PC-3 (cell line): ENCODE data around the gene STRIP1. TPM values are rescaled to one million over a fixed set of nuclear protein-coding genes. Genes with fewer than 3 reads are reported as not detected.
"Not testable (repeated sequence)": the region's sequence is repeated elsewhere in the genome, so short reads cannot be mapped to it uniquely, and the experiment has no call there.

Experiments used
- ATAC-seq: fragments of 200-7000 bp; cut with Tn5 transposase; 2 replicates; pipeline ENCODE4 v1.9.1; 2020; ENCODE audit warnings: mild to moderate bottlenecking, moderate library complexity
- BruUV-seq: library from RNA; stranded (reverse); fragments of 400-500 nt; replicated peaks from 2 replicates; lab custom pipeline; 2021; lab: Mats Ljungman, UMichigan
- CTCF ChIA-PET: fragments of 300-600 bp; sonication (Branson Sonifier 250); formaldehyde crosslinking; loops from one replicate; lab custom pipeline; 2022; ENCODE audit warnings: antibody characterized with exemption; lab: Charles Lee
- POLR2A ChIA-PET: fragments of 300-600 bp; sonication (Branson Sonifier 250); formaldehyde crosslinking; loops from one replicate; lab custom pipeline; 2022; ENCODE audit warnings: antibody characterized with exemption; ENCODE audit not compliant: unreplicated experiment; lab: Charles Lee
- DNase-seq: peaks from one replicate; pipeline ENCODE4 v3.0.0-alpha.2; 2015
- H2AFZ ChIP-seq: fragments of 300-600 bp; sonication (generic); 2 replicates; pipeline ENCODE4 v1.6.0; 2016; ENCODE audit warnings: antibody characterized with exemption, low read length
- H3F3A ChIP-seq: fragments of 300-600 bp; sonication (generic); one replicate; pipeline ENCODE4 v1.6.0; 2017; ENCODE audit warnings: antibody characterized with exemption, low read length, control low read depth, mild to moderate bottlenecking; ENCODE audit not compliant: unreplicated experiment
- H3K27ac ChIP-seq: fragments of 300-600 bp; sonication (generic); 2 replicates; pipeline ENCODE4 v1.5.1; 2016; ENCODE audit warnings: mild to moderate bottlenecking, low read length
- H3K27me3 ChIP-seq: fragments of 300-600 bp; sonication (generic); 2 replicates; pipeline ENCODE4 v1.6.1; 2016; ENCODE audit warnings: low read length, mixed read lengths
- H3K36me3 ChIP-seq: fragments of 300-600 bp; sonication (generic); 2 replicates; pipeline ENCODE4 v1.6.1; 2016; ENCODE audit warnings: low read depth, mixed run types, low read length, mixed read lengths
- H3K4me1 ChIP-seq: fragments of 300-600 bp; sonication (generic); 2 replicates; pipeline ENCODE4 v1.5.1; 2016; ENCODE audit warnings: low read length; ENCODE audit not compliant: insufficient read depth
- H3K4me2 ChIP-seq: fragments of 300-600 bp; sonication (generic); 2 replicates; pipeline ENCODE4 v1.6.0; 2016; ENCODE audit warnings: low read length
- H3K4me3 ChIP-seq: fragments of 300-600 bp; sonication (generic); 2 replicates; pipeline ENCODE4 v1.5.1; 2016; ENCODE audit warnings: mild to moderate bottlenecking, low read length, mixed read lengths
- H3K79me2 ChIP-seq: fragments of 300-600 bp; sonication (generic); 2 replicates; pipeline ENCODE4 v1.6.1; 2017; ENCODE audit warnings: low read length, mixed read lengths
- H3K9ac ChIP-seq: fragments of 300-600 bp; sonication (generic); 2 replicates; pipeline ENCODE4 v1.6.0; 2016; ENCODE audit warnings: mild to moderate bottlenecking, low read length
- H3K9me2 ChIP-seq: fragments of 300-600 bp; sonication (generic); replicated peaks from 2 replicates; pipeline ENCODE4 v1.6.1; 2016; ENCODE audit warnings: mixed run types, low read length, mixed read lengths
- H3K9me3 ChIP-seq: fragments of 300-600 bp; sonication (generic); 2 replicates; pipeline ENCODE4 v1.6.1; 2016; ENCODE audit warnings: low read length, mixed read lengths
- H4K20me1 ChIP-seq: fragments of 300-600 bp; sonication (generic); 2 replicates; pipeline ENCODE4 v1.6.1; 2016; ENCODE audit warnings: low read length, mixed read lengths
- CTCF ChIP-seq: fragments of 300-600 bp; sonication (generic); conservative IDR thresholded peaks from 2 replicates; pipeline ENCODE4 v1.5.1; 2017; ENCODE audit warnings: antibody characterized with exemption, low read depth, mild to moderate bottlenecking, low read length
- EZH2 ChIP-seq: fragments of 300-600 bp; sonication (generic); IDR thresholded peaks from one replicate; pipeline ENCODE4 v1.6.1; 2017; ENCODE audit warnings: antibody characterized with exemption, mild to moderate bottlenecking, low read length; ENCODE audit not compliant: unreplicated experiment
- EZH2phosphoT487 ChIP-seq: fragments of 300-600 bp; sonication (generic); IDR thresholded peaks from 2 replicates; pipeline ENCODE4 v1.6.1; 2018; ENCODE audit warnings: mild to moderate bottlenecking, antibody characterized with exemption, low read length, borderline replicate concordance
- intact Hi-C: fragments of 100-400 bp; cut with micrococcal nuclease; formaldehyde crosslinking; loops from 2 replicates; pipeline ENCODE4 v1.9.0; 2023
- total RNA-seq: library from RNA; depleted of rRNA; stranded (reverse); fragments of >200 nt; gene quantifications from 2 replicates; pipeline ENCODE4 v1.2.3, GENCODE V29; 2014

The STRIP1 gene
- total RNA-seq, 1 experiment from 2014 or later, result 41.4 TPM

GRCh38 chr1:110074166-110074565, 39.7 kb downstream of the STRIP1 start:
- H3K36me3 ChIP-seq, result no peaks in the 10 kb centered on the region
- no peak overlapping the region for H2AFZ ChIP-seq
- H3K4me1 ChIP-seq, result no peaks in the 10 kb centered on the region
- no peak for TF ChIP-seq CTCF
- no peak for TF ChIP-seq EZH2phosphoT487
- no peak for TF ChIP-seq EZH2
- no peaks in the 10 kb centered on the region for H3F3A ChIP-seq
- BruUV-seq, result no TSS peak
- no peaks in the 10 kb centered on the region for H3K9me2 ChIP-seq
- H3K4me3 ChIP-seq, result no peak overlapping the region
- H3K27ac ChIP-seq, result no peak overlapping the region
- H3K9me3 ChIP-seq, result no peaks in the 10 kb centered on the region
- CTCF ChIA-PET, result interaction anchor here (0.6 kb wide), 1 partner anchor 14 kb away, joined by 3 read pairs; no protein-coding TSS in a partner anchor
- no peaks in the 10 kb centered on the region for H4K20me1 ChIP-seq
- no peak overlapping the region for H3K4me2 ChIP-seq
- intact Hi-C loops, result no loop called here
- DNase-seq (no peak), ATAC-seq (no peak)
- no peaks in the 10 kb centered on the region for H3K79me2 ChIP-seq
- POLR2A ChIA-PET, result no interaction called here
- H3K27me3 ChIP-seq, result no peaks in the 10 kb centered on the region
- no peak overlapping the region for H3K9ac ChIP-seq

- no peaks in the 10 kb centered on the region for H3K9me3 ChIP-seq
- CTCF ChIA-PET, result no interaction called here
- no peak overlapping the region for H3K4me2 ChIP-seq
- TF ChIP-seq EZH2 (no peak), CTCF (no peak), EZH2phosphoT487 (no peak)
- no TSS peak for BruUV-seq
- H3F3A ChIP-seq, result no peaks in the 10 kb centered on the region
- no peaks in the 10 kb centered on the region for H3K9me2 ChIP-seq
- no peak for ATAC-seq
- DNase-seq, result no peak
- no peaks in the 10 kb centered on the region for H3K79me2 ChIP-seq
- H3K27me3 ChIP-seq, result no peaks in the 10 kb centered on the region
- H4K20me1 ChIP-seq, result no peaks in the 10 kb centered on the region
- intact Hi-C loops, result no loop called here
- no peaks in the 10 kb centered on the region for H3K4me1 ChIP-seq
- H3K9ac ChIP-seq, result no peak overlapping the region
- no peak overlapping the region for H3K4me3 ChIP-seq
- POLR2A ChIA-PET, result no interaction called here
- H3K36me3 ChIP-seq, result no peaks in the 10 kb centered on the region
- no peak overlapping the region for H2AFZ ChIP-seq
- H3K27ac ChIP-seq, result no peak overlapping the region
These were observed 42.5 kb downstream of the STRIP1 start for GRCh38 chr1:110076789-110077500.

GRCh38 chr1:110079995-110080394, 45.6 kb downstream of the STRIP1 start:
- H3K4me2 ChIP-seq, DNase-seq, H3F3A ChIP-seq, H3K9me3 ChIP-seq, H4K20me1 ChIP-seq, H3K27ac ChIP-seq, ATAC-seq, H2AFZ ChIP-seq, BruUV-seq, H3K9ac ChIP-seq, POLR2A ChIA-PET, CTCF ChIA-PET, H3K4me3 ChIP-seq, H3K79me2 ChIP-seq, H3K9me2 ChIP-seq, intact Hi-C loops, H3K36me3 ChIP-seq, H3K27me3 ChIP-seq, H3K4me1 ChIP-seq: not testable (repeated sequence)
